ENCODE data around the gene SEC14L2.

SEC14L2 gene

DNA sequence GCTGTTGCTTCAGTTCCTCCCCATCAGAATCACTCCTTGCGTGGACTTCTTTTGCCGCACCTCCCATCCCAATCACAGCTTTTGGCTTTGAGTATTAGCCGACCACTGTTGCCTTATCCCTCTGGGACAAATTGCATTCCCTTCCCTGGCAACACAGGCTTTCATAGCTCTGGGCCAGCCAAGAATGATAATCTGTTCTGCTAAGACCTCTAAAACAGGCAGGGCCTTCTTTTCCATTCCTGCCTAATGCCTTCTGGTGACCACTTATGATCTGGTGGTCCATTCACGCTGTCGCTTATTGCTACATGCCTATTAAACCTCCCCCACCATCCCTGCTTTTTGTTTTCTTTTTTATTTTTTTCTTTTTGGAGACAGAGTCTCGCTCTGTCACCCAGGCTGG, 9.6 kb downstream of the SEC14L2 start:
- Histone ChIP-seq H3K27me3 (ENCODE audit: insufficient read depth, low read length) (no peaks in the 10 kb centered on the region), H3K4me1 (ENCODE audit: insufficient read depth, low read length) (peaks cover 9% of the 10 kb centered on the region; the same call in 1 of the 2 replicates), H3K9me3 (ENCODE audit: insufficient read depth, low read depth, low read length) (no peaks in the 10 kb centered on the region), H3K9ac (ENCODE audit: low read depth, low read length) (no peak overlapping the region), H3K36me3 (ENCODE audit: insufficient read depth, low read length) (peaks cover 29% of the 10 kb centered on the region), H3K4me3 (ENCODE audit: low read length) (no peak overlapping the region), H3K27ac (ENCODE audit: low read depth, low read length) (no peak overlapping the region)
- 94% methylated on average over 6 of the region's 6 CpGs for WGBS

DNA sequence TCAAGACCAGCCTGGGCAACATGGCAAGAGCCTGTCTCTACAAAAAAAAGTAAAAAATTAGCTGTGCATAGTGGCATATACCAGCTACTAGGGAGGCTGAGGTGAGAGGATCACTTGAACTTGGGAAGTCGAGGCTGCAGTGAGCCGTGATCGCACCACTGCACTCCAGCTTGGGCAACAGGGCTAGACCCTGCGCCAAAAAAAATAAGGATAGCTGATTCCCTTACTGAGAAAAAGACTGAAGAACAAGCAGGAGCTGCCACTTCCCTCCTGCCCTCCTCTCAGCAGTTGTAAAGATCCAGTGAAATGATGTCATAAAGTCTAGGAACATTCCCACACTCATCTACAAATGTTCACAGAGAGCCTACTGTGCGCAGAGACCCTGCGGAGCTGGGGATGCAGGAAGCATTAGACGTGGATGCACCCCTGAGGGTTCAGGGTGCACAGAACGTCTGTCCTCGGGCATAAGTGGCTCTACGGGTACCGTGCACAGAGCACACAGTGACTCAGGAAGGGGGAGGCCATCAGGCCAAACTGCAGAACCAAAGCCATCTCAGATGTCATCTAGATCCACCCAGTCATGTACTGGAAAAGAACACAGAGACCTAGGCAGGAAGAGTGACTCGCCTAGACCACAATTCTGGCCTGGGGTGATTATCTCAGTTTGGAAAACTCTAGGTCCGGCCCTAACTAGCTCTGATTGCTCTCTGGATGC, 11.7 kb downstream of the SEC14L2 start:
- Histone ChIP-seq H3K27ac (ENCODE audit: low read depth, low read length) (no peak overlapping the region), H3K4me3 (ENCODE audit: low read length) (no peak overlapping the region), H3K9ac (ENCODE audit: low read depth, low read length) (no peak overlapping the region), H3K9me3 (ENCODE audit: insufficient read depth, low read depth, low read length) (no peaks in the 10 kb centered on the region), H3K36me3 (ENCODE audit: insufficient read depth, low read length) (peaks cover 42% of the 10 kb centered on the region), H3K4me1 (ENCODE audit: insufficient read depth, low read length) (no peaks in the 10 kb centered on the region), H3K27me3 (ENCODE audit: insufficient read depth, low read length) (no peaks in the 10 kb centered on the region)
- 90% methylated on average over 13 of the region's 13 CpGs for WGBS

DNA sequence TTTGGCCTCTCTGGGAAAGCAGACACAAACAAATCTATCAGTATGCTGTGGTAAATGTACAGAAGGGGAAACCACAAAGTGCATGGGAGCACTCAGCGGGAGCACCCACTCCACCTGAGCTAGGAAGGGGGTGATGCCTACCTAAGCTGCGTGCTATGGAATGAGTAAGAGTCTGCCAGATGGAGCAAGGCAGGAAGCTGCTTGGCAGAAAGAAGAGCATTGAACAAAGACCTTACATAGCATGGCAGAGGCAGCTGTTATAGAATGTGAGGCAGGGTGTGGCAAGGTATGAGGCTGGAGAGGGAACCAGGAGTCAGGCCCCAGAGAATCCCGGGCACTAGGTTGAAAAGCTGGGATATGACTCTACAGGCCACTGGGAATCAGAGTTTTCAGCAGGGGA, 15.0 kb downstream of the SEC14L2 start:
- H3K9me3 ChIP-seq (ENCODE audit: insufficient read depth, low read depth, low read length): no peaks in the 10 kb centered on the region
- no peaks in the 10 kb centered on the region for H3K27me3 ChIP-seq (ENCODE audit: insufficient read depth, low read length)
- no peak overlapping the region for H3K4me3 ChIP-seq (ENCODE audit: low read length)
- 86% methylated on average over 3 of the region's 3 CpGs for WGBS
- H3K36me3 ChIP-seq (ENCODE audit: insufficient read depth, low read length): peaks cover 66% of the 10 kb centered on the region
- H3K27ac ChIP-seq (ENCODE audit: low read depth, low read length): no peak overlapping the region
- no peaks in the 10 kb centered on the region for H3K4me1 ChIP-seq (ENCODE audit: insufficient read depth, low read length)
- H3K9ac ChIP-seq (ENCODE audit: low read depth, low read length): no peak overlapping the region

DNA sequence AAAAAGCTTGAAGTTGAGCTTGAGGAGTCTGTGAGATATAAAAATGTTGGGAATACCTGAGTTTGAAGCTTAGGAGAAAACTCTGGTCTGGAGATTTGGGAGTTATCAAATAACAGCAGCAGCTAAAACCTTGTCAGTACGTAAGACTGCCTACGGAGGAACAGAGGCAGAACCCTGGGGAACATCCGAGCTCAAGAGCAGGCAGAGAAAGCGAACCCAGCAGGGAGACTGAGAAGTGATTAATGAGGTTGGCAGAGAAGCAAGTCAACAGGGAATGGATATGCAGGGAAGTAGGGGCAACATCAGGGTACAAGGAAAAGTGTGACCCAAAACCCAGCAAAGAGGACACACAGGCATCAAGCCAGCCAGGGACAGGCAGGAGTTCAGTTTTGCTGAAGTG, 16.2 kb downstream of the SEC14L2 start:
- Histone ChIP-seq H3K27me3 (ENCODE audit: insufficient read depth, low read length) (no peaks in the 10 kb centered on the region), H3K9ac (ENCODE audit: low read depth, low read length) (no peak overlapping the region), H3K4me3 (ENCODE audit: low read length) (no peak overlapping the region), H3K36me3 (ENCODE audit: insufficient read depth, low read length) (peaks cover 70% of the 10 kb centered on the region), H3K9me3 (ENCODE audit: insufficient read depth, low read depth, low read length) (no peaks in the 10 kb centered on the region), H3K27ac (ENCODE audit: low read depth, low read length) (no peak overlapping the region), H3K4me1 (ENCODE audit: insufficient read depth, low read length) (no peaks in the 10 kb centered on the region)
- WGBS: 86% methylated on average over 4 of the region's 4 CpGs

DNA sequence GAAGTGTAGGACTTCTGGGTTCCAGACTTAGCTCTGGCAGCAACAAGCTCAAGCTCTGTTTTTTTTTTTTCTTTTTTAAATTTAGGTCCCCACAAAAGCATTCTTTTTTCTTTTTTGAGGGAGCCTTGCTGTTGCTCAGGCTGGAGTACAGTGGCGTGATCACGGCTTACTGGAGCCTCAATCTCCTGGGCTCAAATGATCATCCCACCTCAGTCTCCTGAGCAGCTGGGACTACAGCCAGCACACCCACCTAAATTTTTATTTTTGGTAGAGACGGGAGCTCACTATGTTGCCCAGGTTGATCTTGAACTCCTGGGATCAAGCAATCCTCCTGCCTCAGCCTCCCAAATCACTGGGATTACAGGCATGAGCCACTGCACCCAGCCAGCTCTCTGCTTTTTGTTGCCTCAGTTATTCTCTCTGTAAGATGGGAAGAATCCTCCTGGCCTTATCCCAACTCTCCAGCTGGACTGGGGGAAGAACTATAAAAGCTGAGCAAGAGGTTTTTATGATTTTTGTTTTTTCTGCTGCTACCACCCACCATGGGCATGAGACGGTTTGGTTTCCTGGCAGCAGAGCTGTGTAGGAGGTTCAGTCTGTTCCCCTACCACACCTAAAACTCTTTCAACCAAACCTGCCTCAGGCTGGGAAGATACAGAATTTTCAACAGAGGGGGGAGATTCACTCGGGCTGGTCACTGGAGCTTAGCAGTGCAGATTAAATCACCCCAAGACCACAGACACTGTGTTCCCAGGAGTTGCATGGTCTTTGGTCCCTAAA, 17.1 kb downstream of the SEC14L2 start:
- Histone ChIP-seq H3K9ac (ENCODE audit: low read depth, low read length) (no peak overlapping the region), H3K9me3 (ENCODE audit: insufficient read depth, low read depth, low read length) (no peaks in the 10 kb centered on the region), H3K27ac (ENCODE audit: low read depth, low read length) (no peak overlapping the region)

DNA sequence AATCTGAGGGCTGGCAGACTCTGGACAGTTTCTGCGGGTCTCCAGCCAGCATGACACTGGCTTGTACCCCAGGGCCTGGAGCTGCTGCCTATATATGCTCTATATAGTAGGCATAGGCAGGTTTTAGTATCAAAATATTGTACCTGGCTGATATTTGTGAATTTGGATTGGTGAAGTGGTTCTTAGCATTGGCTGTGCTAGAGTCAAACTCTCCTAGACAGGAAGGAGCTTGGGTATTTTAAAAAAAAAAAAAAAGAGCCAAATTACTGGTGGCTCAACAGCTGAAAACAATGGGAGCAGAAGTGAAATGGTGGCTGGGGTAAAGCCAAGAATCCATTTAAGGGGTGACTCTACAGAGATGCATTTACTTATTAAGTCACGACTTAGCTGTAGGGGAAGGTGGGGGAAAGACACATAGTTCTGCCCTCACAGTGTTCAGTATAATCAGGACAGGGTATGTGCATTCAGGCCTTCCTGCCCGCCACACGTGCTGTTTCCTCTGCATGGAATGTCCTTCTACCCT, 17.8 kb downstream of the SEC14L2 start:
- H3K4me1 ChIP-seq (ENCODE audit: insufficient read depth, low read length): no peaks in the 10 kb centered on the region
- H3K9me3 ChIP-seq (ENCODE audit: insufficient read depth, low read depth, low read length): no peaks in the 10 kb centered on the region
- WGBS: 92% methylated on average over 4 of the region's 4 CpGs
- no peak overlapping the region for H3K27ac ChIP-seq (ENCODE audit: low read depth, low read length)
- no peaks in the 10 kb centered on the region for H3K27me3 ChIP-seq (ENCODE audit: insufficient read depth, low read length)
- H3K4me3 ChIP-seq (ENCODE audit: low read length): no peak overlapping the region
- H3K9ac ChIP-seq (ENCODE audit: low read depth, low read length): no peak overlapping the region
- peaks cover 69% of the 10 kb centered on the region for H3K36me3 ChIP-seq (ENCODE audit: insufficient read depth, low read length)

More for the DNA sequence above, 17.1 kb downstream of the SEC14L2 start:
- peaks cover 70% of the 10 kb centered on the region for H3K36me3 ChIP-seq (ENCODE audit: insufficient read depth, low read length)
- no peak overlapping the region for H3K4me3 ChIP-seq (ENCODE audit: low read length)
- 93% methylated on average over 5 of the region's 5 CpGs for whole genome bisulfite sequencing
- no peaks in the 10 kb centered on the region for H3K27me3 ChIP-seq (ENCODE audit: insufficient read depth, low read length)
- H3K4me1 ChIP-seq (ENCODE audit: insufficient read depth, low read length): no peaks in the 10 kb centered on the region

DNA sequence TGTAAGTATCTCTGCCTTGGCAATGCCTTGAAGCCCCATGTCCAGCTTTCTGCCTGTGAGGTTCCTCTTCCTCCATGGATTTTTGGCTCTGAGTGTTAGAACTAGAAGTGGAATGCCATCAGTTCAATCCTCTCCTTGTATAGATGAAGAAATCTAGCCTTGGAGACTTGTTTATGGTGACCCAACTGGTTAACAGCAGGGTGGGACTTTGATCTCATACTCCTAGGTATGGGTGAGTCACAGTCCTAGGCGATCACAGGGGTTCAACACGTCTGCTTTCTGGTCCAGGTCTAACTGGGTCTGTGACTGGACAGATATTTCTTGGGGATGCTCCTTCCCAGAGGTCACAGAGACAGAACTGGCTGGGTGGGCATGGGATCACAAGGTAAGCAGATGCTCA, 19.6 kb downstream of the SEC14L2 start:
- H3K27me3 ChIP-seq (ENCODE audit: insufficient read depth, low read length): no peaks in the 10 kb centered on the region
- H3K27ac ChIP-seq (ENCODE audit: low read depth, low read length): no peak overlapping the region
- peaks cover 75% of the 10 kb centered on the region for H3K36me3 ChIP-seq (ENCODE audit: insufficient read depth, low read length)
- H3K4me1 ChIP-seq (ENCODE audit: insufficient read depth, low read length): peaks cover 6% of the 10 kb centered on the region; the same call in 1 of the 2 replicates
- H3K4me3 ChIP-seq (ENCODE audit: low read length): no peak overlapping the region
- no peak overlapping the region for H3K9ac ChIP-seq (ENCODE audit: low read depth, low read length)
- H3K9me3 ChIP-seq (ENCODE audit: insufficient read depth, low read depth, low read length): no peaks in the 10 kb centered on the region
- WGBS: 94% methylated on average over 2 of the region's 2 CpGs

DNA sequence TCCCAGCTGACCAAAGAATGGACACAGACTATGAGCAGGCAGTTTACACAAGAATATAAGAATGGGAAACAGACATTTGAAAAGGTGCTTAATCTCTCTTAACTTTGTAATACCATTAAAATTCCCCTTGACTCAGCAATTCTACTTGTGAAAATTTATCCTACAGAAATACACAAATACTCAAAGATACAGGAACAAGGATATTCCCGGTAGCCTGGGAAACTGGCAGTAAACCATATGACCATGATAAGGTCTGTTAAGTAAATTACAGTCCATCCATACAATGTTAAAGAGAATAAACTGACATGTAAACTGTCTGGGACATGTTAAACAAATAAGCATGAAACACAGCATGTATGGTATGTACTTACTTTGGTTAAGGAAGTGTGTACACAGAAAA, 20.0 kb downstream of the SEC14L2 start:
- H3K4me3 ChIP-seq (ENCODE audit: low read length): no peak overlapping the region
- no peak overlapping the region for H3K9ac ChIP-seq (ENCODE audit: low read depth, low read length)
- H3K27me3 ChIP-seq (ENCODE audit: insufficient read depth, low read length): no peaks in the 10 kb centered on the region
- peaks cover 10% of the 10 kb centered on the region; the same call in 1 of the 2 replicates for H3K4me1 ChIP-seq (ENCODE audit: insufficient read depth, low read length)
- H3K36me3 ChIP-seq (ENCODE audit: insufficient read depth, low read length): peaks cover 73% of the 10 kb centered on the region
- WGBS: 100% methylated on average over 1 of the region's 1 CpG
- no peaks in the 10 kb centered on the region for H3K9me3 ChIP-seq (ENCODE audit: insufficient read depth, low read depth, low read length)
- H3K27ac ChIP-seq (ENCODE audit: low read depth, low read length): no peak overlapping the region

DNA sequence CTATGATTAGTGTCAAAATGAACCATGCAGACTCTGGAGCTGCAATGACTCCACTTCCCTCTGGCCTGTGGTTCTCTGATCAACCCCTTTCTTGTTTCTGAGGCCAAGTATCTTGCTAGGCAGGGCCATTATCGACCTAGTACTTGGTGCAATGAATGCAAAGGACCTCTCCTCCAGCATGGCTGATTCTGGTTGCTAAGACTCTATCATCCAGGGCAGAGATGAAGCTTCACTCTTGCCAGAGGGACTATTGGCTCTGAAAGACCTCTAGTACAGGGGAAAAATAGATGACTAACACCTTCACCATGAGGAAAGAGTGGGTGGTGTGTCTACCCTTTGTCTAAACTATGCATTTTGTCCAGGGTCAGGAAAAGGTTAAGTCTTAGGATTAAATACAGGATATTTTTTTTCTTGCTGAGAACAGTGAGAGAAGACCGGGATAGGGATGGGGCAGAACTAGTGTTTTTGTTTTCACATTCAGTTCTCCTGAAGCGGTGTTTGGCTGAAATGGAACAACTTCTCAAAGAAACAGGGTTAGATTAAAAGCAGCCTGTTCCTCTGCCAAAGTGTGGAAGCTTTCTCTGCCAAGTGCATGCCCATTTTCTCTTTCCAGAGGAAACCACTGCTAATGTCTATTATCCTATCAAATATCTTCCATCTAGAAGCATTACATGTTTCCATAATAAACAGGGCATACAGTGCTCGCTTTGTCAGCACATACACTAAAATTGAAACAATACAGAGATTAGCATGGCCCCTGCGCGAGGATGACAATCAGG, 23.7 kb downstream of the SEC14L2 start:
- Histone ChIP-seq H3K36me3 (ENCODE audit: insufficient read depth, low read length) (peaks cover 50% of the 10 kb centered on the region), H3K9me3 (ENCODE audit: insufficient read depth, low read depth, low read length) (no peaks in the 10 kb centered on the region), H3K9ac (ENCODE audit: low read depth, low read length) (no peak overlapping the region), H3K27me3 (ENCODE audit: insufficient read depth, low read length) (no peaks in the 10 kb centered on the region), H3K27ac (ENCODE audit: low read depth, low read length) (no peak overlapping the region), H3K4me1 (ENCODE audit: insufficient read depth, low read length) (peaks cover 26% of the 10 kb centered on the region; the same call in 1 of the 2 replicates), H3K4me3 (ENCODE audit: low read length) (no peak overlapping the region)
- 92% methylated on average over 5 of the region's 6 CpGs for WGBS

DNA sequence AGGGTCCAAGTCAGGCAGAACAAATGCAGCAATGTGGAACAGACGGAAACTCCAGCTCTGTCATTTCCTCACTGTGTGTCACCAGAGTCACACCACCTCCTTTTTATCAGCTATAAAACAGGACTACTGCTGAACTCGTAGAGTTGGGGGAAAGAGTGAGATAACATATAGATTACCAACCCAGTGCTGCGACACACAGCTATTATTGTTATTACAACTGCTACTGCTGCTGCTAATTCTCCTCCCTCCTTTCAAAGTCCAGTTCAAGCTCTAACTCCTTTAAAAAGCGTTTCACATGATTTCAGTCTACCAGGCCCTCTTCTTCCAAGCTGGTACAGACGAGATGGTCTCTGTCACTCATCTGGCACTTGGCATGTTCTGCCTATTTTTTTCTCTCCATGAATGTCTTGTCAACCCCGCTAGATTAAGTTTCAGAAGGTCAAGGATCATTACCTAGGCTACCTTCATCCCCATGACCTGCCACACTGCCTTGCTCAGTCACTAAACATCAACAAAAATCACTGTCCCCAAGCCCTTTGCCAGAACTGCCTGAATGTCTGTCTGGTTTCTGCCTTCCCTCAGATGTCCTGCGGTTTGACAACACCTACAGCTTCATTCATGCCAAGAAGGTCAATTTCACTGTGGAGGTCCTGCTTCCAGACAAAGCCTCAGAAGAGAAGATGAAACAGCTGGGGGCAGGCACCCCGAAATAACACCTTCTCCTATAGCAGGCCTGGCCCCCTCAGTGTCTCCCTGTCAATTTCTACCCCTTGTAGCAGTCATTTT, 25.1 kb downstream of the SEC14L2 start:
- H3K9ac ChIP-seq (ENCODE audit: low read depth, low read length): peak overlapping the region; percentile 82; the same call in 1 of the 2 replicates
- H3K36me3 ChIP-seq (ENCODE audit: insufficient read depth, low read length): peaks cover 37% of the 10 kb centered on the region
- peak overlapping the region; percentile 97 for H3K27ac ChIP-seq (ENCODE audit: low read depth, low read length)
- peak overlapping the region; percentile 71 for H3K4me3 ChIP-seq (ENCODE audit: low read length)
- H3K9me3 ChIP-seq (ENCODE audit: insufficient read depth, low read depth, low read length): no peaks in the 10 kb centered on the region
- WGBS: 80% methylated on average over 7 of the region's 8 CpGs
- no peaks in the 10 kb centered on the region for H3K27me3 ChIP-seq (ENCODE audit: insufficient read depth, low read length)
- H3K4me1 ChIP-seq (ENCODE audit: insufficient read depth, low read length): peaks cover 26% of the 10 kb centered on the region; the same call in 1 of the 2 replicates
